Esophagus muscularis mucosa (tissue), 4 donors: ENCODE measurements around the gene RNF26.

Experiments used
- CTCF ChIP-seq, 3 experiments: fragments of 200-600 bp in 2 of 3; fragments of 450-650 bp in 1 of 3; sonication (generic) in 2 of 3; IDR thresholded peaks; one replicate each; pipeline ENCODE4 v1.5.1; 2017 to 2019; ENCODE audit warnings: antibody characterized with exemption in 3 of 3, mild to moderate bottlenecking in 2 of 3, moderate library complexity in 1 of 3
- EP300 ChIP-seq: sonication (generic); formaldehyde crosslinking; IDR thresholded peaks from one replicate; pipeline ENCODE4 v1.6.1; 2017; ENCODE audit warnings: antibody characterized with exemption
- POLR2A ChIP-seq: fragments of 450-650 bp; IDR thresholded peaks from one replicate; pipeline ENCODE4 v1.6.1; 2017; ENCODE audit warnings: antibody characterized with exemption, moderate library complexity, mild to moderate bottlenecking, low read depth
- POLR2AphosphoS5 ChIP-seq, 2 donors: sonication (generic); formaldehyde crosslinking; IDR thresholded peaks; one replicate each; pipeline ENCODE4 v1.6.1; 2017; ENCODE audit warnings: antibody characterized with exemption in 2 of 2

DNA sequence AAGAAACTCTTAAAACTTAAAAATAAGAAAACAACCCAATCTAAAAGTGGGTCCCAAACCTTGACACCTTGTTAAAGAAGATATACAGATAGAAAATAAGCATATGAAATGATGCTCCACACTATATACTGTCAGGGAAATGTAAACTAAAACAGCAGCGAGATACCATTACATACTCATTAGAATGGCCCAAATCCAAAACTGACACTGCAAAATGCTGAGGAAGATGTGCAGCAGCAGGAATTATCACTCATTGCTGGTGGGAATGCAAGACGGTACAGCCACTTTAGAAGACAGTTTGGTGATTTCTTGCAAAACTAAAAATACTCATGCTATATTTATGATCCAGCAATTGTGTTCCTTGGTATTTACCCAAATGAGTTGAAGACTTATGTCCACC lies 5.0 kb upstream of the RNF26 start:
- TF ChIP-seq CTCF (IDR thresholded peaks at IDR 0.05): no peak
- no peak for TF ChIP-seq EP300
- TF ChIP-seq POLR2A: no peak
- TF ChIP-seq POLR2AphosphoS5 (IDR thresholded peaks at IDR 0.05): no peak
